PFSK-1 (cell line): ENCODE measurements around the gene UNC13C.

Experiments
- FOXP2 ChIP-seq: optimal IDR thresholded peaks from 2 replicates; pipeline ENCODE3; 2011; ENCODE audit warnings: borderline replicate concordance, control low read depth, inconsistent platforms; ENCODE audit not compliant: insufficient read depth; ENCODE audit errors: extremely low read length, extremely low read depth
- POLR2AphosphoS5 ChIP-seq: IDR thresholded peaks from 2 replicates; pipeline ENCODE4 v1.6.1; 2012; ENCODE audit warnings: low read depth, mild to moderate bottlenecking, control low read depth, low read length, moderate library complexity
- SIN3A ChIP-seq: IDR thresholded peaks from 2 replicates; pipeline ENCODE4 v1.6.1; 2012; ENCODE audit warnings: mild to moderate bottlenecking, low read length, moderate library complexity, borderline replicate concordance; ENCODE audit not compliant: insufficient read depth
- TAF1 ChIP-seq: IDR thresholded peaks from 2 replicates; pipeline ENCODE4 v1.6.1; 2012; ENCODE audit warnings: low read length, control low read depth, borderline replicate concordance; ENCODE audit not compliant: insufficient read depth
- TF ChIP-seq, protein P1 (sequence below), 2 experiments: IDR thresholded peaks; 2 replicates each; pipeline versions ENCODE4 v1.6.1 to v1.8.0; 2011 to 2012; ENCODE audit warnings: low read depth in 2 of 2, low read length in 2 of 2, control low read depth in 1 of 2, inconsistent platforms in 1 of 2, mild to moderate bottlenecking in 1 of 2, moderate library complexity in 1 of 2; ENCODE audit not compliant: insufficient read depth in 1 of 2

UNC13C gene

DNA sequence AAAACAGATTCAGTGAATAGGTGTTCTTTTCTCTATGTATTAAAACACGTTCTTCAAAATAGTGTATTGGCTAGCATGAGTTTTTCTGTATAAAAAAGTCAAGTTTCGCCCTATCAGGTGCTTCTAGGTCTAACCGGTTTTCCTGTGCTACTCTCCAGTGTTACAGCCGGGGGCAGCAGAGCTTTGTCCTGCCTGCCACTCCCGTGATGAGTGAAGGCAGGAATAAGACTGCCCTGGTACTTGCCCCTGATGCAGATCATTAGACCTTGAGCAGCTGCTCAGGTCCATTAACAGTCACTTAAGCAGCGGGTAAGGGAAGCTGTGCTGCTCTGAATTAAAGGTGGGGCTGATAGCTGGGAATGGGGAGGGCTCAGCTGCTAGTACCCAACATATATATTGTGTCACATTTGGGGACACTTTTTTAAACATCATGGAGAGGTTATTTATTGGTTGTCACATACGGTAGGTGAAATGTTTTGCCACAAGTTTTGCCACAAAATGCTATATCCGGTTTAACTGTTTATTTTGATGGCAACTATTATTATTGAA lies 1.3 kb upstream of the UNC13C start:
- no peak for TF ChIP-seq FOXP2
- TF ChIP-seq, protein P1, sequence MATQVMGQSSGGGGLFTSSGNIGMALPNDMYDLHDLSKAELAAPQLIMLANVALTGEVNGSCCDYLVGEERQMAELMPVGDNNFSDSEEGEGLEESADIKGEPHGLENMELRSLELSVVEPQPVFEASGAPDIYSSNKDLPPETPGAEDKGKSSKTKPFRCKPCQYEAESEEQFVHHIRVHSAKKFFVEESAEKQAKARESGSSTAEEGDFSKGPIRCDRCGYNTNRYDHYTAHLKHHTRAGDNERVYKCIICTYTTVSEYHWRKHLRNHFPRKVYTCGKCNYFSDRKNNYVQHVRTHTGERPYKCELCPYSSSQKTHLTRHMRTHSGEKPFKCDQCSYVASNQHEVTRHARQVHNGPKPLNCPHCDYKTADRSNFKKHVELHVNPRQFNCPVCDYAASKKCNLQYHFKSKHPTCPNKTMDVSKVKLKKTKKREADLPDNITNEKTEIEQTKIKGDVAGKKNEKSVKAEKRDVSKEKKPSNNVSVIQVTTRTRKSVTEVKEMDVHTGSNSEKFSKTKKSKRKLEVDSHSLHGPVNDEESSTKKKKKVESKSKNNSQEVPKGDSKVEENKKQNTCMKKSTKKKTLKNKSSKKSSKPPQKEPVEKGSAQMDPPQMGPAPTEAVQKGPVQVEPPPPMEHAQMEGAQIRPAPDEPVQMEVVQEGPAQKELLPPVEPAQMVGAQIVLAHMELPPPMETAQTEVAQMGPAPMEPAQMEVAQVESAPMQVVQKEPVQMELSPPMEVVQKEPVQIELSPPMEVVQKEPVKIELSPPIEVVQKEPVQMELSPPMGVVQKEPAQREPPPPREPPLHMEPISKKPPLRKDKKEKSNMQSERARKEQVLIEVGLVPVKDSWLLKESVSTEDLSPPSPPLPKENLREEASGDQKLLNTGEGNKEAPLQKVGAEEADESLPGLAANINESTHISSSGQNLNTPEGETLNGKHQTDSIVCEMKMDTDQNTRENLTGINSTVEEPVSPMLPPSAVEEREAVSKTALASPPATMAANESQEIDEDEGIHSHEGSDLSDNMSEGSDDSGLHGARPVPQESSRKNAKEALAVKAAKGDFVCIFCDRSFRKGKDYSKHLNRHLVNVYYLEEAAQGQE (IDR thresholded peaks at IDR 0.05; ENCODE audit: insufficient read depth in 1 of 2, low read depth in 2 of 2, low read length in 2 of 2), result no peak
- no peak for TF ChIP-seq SIN3A
- no peak for TF ChIP-seq TAF1
- no peak for TF ChIP-seq POLR2AphosphoS5

DNA sequence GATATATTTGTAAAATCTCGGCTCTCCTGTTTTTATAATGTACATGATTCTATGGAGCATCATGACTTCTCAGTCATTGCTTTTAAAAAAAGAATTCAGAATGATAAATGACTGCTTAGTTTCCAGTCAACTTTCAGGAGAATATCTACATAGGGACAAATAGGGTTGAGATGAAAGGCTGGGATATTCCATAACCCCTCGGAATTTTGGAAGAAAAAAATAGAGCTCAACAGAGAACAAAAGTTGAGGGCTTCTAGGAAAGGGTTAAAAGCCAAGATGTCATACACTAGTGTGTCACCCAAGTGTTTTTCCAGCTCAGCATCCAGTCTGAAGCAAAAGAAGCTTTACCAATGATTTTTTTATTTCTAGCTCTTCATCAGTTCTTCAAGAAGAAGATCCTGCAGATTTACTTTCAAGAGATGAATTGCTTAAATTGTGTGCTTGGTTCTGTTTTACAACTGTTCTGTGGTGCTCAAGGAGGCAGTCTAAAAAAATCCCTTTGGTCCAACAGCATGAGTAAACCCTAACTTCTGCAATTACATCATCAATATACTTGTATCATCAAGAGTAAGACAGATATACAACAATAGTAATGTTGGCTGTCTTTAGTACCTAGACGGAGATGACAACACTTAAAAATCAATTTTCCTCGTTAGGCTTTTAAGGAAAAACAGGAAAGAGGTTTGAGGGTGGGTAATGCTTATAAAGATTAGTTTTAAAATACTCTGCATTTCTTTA lies 979 bp downstream of the UNC13C start:
- TF ChIP-seq TAF1 (no peak), SIN3A (no peak)

DNA sequence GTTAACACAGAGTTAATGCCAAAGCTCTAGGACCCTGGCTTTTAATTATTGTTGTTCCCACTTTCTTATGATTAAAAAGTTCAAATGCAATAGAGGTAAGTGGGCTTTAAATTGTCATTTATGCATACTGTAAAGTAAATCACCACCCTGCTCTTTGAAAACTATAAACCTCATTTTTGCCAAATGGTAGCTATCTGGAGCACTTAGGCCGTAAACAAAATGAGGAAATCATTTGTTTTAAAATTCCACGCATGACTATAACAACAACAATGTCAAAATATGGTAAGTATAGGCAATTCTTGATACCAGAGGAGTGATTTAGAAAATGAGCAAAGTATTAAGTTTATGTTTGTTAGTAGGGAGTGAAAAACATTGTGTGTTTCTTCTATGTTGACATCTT lies 1.8 kb downstream of the UNC13C start:
- TF ChIP-seq TAF1 (no peak), FOXP2 (no peak), SIN3A (no peak), POLR2AphosphoS5 (no peak)
- TF ChIP-seq, protein P1 (IDR thresholded peaks at IDR 0.05; ENCODE audit: insufficient read depth in 1 of 2, low read depth in 2 of 2, low read length in 2 of 2), result no peak

DNA sequence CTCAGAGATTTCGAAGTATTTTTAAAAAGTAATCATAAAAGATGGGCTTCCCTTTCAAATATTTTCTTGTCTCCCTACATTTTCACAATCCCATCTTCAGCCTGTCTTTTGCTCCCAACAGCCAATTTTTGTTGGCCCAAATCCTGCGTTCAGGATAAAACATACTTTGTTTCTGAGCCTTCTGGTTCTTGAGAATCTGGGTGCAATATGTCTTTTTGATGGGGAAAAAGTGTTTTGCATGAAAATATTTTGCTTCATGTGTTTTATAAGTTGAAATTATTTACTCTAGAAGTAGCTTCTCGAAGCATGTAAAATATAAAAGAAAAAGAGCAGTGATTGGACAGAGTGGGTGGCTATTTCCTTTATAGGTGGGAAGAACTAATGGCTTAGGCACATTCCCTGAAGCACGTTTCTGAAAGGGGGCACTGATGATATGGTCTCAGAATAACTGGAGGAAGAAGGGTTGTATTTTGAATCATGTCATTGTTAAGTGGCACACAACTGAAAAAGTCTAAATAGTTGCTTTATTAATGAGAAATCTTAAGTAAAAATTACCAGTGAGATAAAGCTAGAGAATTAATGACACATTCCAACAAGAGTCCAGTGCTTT lies 3.9 kb downstream of the UNC13C start:
- TF ChIP-seq TAF1 (no peak), FOXP2 (no peak), SIN3A (no peak), POLR2AphosphoS5 (no peak)
- TF ChIP-seq, protein P1 (IDR thresholded peaks at IDR 0.05; ENCODE audit: insufficient read depth in 1 of 2, low read depth in 2 of 2, low read length in 2 of 2), result no peak

DNA sequence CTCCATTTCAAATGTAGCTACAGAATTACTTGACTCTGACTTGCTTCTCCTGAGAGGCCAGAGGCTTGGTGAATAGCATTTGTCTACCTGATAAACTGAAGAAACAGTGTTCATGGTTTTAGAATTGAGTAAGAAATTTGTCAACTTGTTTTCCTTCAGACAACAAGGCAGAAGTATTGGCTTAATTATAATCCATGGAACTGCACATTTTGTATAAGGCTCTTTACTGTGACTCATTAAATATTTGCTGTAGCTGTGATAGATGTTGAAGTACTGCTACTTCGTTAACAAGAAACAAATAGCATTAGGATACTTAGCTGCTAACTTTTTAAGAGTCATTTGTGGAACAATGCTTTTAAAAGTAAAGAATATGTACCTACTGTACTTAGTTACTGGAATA lies 4.6 kb downstream of the UNC13C start:
- TF ChIP-seq POLR2AphosphoS5 (no peak), TAF1 (no peak), FOXP2 (no peak), SIN3A (no peak)
- TF ChIP-seq, protein P1 (IDR thresholded peaks at IDR 0.05; ENCODE audit: insufficient read depth in 1 of 2, low read depth in 2 of 2, low read length in 2 of 2), result no peak
